ENCODE data around the gene GALNTL6.
A peak's percentile ranks its signal among the peaks of the same experiment; 100 is the strongest.

The GALNTL6 gene

GRCh38 chr4:171812665-171813525 is at the start of gene GALNTL6:
TSS of gene GALNTL6 (plus strand) at chr4:171813404.
- no peak for DNase-seq (ENCODE audit: low read depth)

GRCh38 chr4:171765514-171765913 is 47.7 kb upstream of the GALNTL6 start:
- no peak for DNase-seq (ENCODE audit: low read depth)

- DNase-seq (ENCODE audit: low read depth) = no peak
These were observed 38.5 kb upstream of the GALNTL6 start for GRCh38 chr4:171774642-171775190.

- DNase-seq (ENCODE audit: low read depth) = no peak
These were observed 33.9 kb upstream of the GALNTL6 start for GRCh38 chr4:171779301-171779700.

- peak; percentile 19 for DNase-seq (ENCODE audit: low read depth)
These were observed 27.8 kb upstream of the GALNTL6 start for GRCh38 chr4:171785388-171785787.

GRCh38 chr4:171793723-171794122 is 19.5 kb upstream of the GALNTL6 start:
- DNase-seq (ENCODE audit: low read depth) = no peak

- no peak for DNase-seq (ENCODE audit: low read depth)
These were observed 18.7 kb upstream of the GALNTL6 start for GRCh38 chr4:171794528-171794927.

- DNase-seq (ENCODE audit: low read depth) = no peak
These were observed 3.4 kb upstream of the GALNTL6 start for GRCh38 chr4:171809854-171810253.

GRCh38 chr4:171812333-171812664 is 905 bp upstream of the GALNTL6 start:
- no peak for DNase-seq (ENCODE audit: low read depth)

- DNase-seq (ENCODE audit: low read depth) = no peak
These were observed 484 bp downstream of the GALNTL6 start for GRCh38 chr4:171813526-171814250.

GRCh38 chr4:171814545-171814944 is 1.3 kb downstream of the GALNTL6 start:
- DNase-seq (ENCODE audit: low read depth) = no peak

- no peak for DNase-seq (ENCODE audit: low read depth)
These were observed 3.8 kb downstream of the GALNTL6 start for GRCh38 chr4:171817026-171817425.

- no peak for DNase-seq (ENCODE audit: low read depth)
These were observed 21.4 kb downstream of the GALNTL6 start for GRCh38 chr4:171834640-171835039.

- DNase-seq (ENCODE audit: low read depth) = no peak
These were observed 30.3 kb downstream of the GALNTL6 start for GRCh38 chr4:171843456-171843855.

- DNase-seq (ENCODE audit: low read depth) = peak; percentile 60
These were observed 33.0 kb downstream of the GALNTL6 start for GRCh38 chr4:171846232-171846631.

- DNase-seq (ENCODE audit: low read depth) = no peak
These were observed 33.7 kb downstream of the GALNTL6 start for GRCh38 chr4:171846893-171847292.

GRCh38 chr4:171847751-171848150 is 34.5 kb downstream of the GALNTL6 start:
- DNase-seq (ENCODE audit: low read depth) = peak; percentile 48

GRCh38 chr4:171849686-171850222 is 36.5 kb downstream of the GALNTL6 start:
- DNase-seq (ENCODE audit: low read depth) = no peak

- DNase-seq (ENCODE audit: low read depth) = no peak
These were observed 38.1 kb downstream of the GALNTL6 start for GRCh38 chr4:171851295-171851694.

GRCh38 chr4:171857302-171858012 is 44.3 kb downstream of the GALNTL6 start:
- DNase-seq (ENCODE audit: low read depth) = no peak

- DNase-seq (ENCODE audit: low read depth) = no peak
These were observed 62.1 kb downstream of the GALNTL6 start for GRCh38 chr4:171875291-171875690.

GRCh38 chr4:171876636-171877035 is 63.4 kb downstream of the GALNTL6 start:
- DNase-seq (ENCODE audit: low read depth) = no peak

Measured in ELR (cell line).